AG04450 (cell line): Measurements from ENCODE around the gene DCAF4L1. TPM values are rescaled to one million over a fixed set of nuclear protein-coding genes. Genes with fewer than 3 reads are reported as not detected.

Source experiments
- CTCF ChIA-PET: fragments of 300-600, 350-600 bp; formaldehyde crosslinking; extraction: SDS; loops from one replicate; lab custom pipeline; 2022; ENCODE audit warnings: antibody characterized with exemption, inconsistent platforms; lab: Charles Lee
- POLR2A ChIA-PET: fragments of 350-600 bp; formaldehyde crosslinking; extraction: SDS; loops from one replicate; lab custom pipeline; 2021; ENCODE audit warnings: antibody characterized with exemption, inconsistent platforms; lab: Yijun Ruan, JAX
- DNase-seq: peaks from one replicate; pipeline ENCODE4 v3.0.0-alpha.2; 2011; ENCODE audit warnings: low read depth, low spot score
- H3K27ac ChIP-seq: one replicate; pipeline ENCODE4 v1.5.1; 2012; ENCODE audit warnings: low read depth, low read length, control low read depth
- H3K27me3 ChIP-seq: one replicate; pipeline ENCODE4 v1.6.0; 2012; ENCODE audit warnings: low read length; ENCODE audit not compliant: control insufficient read depth, insufficient read depth
- H3K4me3 ChIP-seq: 2 replicates; pipeline ENCODE4 v1.5.1; 2011; ENCODE audit warnings: mild to moderate bottlenecking, low read depth, low read length, control low read depth
- H3K9me3 ChIP-seq: 2 replicates; pipeline ENCODE4 v1.5.1; 2012; ENCODE audit warnings: low read length; ENCODE audit not compliant: control insufficient read depth, insufficient read depth
- polyA plus RNA-seq: library from polyadenylated mRNA; depleted of rRNA; stranded (reverse); fragments of >200 nt; gene quantifications from 2 replicates; pipeline ENCODE4 v1.2.3, GENCODE V29; 2011
- TF ChIP-seq, protein P1 (sequence below): IDR thresholded peaks from 2 replicates; pipeline ENCODE4 v1.5.1; 2011; ENCODE audit warnings: low read depth, low read length, control low read depth, inconsistent platforms

Gene DCAF4L1
- polyA plus RNA-seq, 1 experiment, result 0.04 TPM

DNA sequence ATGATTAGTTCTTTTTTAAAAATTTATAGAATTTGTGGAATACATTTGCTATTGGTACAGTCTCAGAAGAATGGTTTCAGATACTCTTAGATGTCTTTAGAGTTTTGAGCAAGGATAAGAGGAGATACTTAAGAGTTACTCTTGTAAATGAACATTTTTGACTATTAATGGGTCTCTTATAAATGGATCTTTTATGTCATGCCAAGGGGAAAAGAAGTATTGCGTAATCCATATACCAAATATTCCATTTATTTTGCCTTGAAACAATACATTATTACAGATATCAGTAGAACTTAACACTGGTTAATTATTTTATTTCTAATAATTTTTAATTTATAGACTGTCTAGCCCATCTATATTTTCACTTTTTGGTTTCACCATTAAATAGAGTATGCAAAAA is 17.2 kb upstream of the DCAF4L1 start:
- TF ChIP-seq, protein P1, sequence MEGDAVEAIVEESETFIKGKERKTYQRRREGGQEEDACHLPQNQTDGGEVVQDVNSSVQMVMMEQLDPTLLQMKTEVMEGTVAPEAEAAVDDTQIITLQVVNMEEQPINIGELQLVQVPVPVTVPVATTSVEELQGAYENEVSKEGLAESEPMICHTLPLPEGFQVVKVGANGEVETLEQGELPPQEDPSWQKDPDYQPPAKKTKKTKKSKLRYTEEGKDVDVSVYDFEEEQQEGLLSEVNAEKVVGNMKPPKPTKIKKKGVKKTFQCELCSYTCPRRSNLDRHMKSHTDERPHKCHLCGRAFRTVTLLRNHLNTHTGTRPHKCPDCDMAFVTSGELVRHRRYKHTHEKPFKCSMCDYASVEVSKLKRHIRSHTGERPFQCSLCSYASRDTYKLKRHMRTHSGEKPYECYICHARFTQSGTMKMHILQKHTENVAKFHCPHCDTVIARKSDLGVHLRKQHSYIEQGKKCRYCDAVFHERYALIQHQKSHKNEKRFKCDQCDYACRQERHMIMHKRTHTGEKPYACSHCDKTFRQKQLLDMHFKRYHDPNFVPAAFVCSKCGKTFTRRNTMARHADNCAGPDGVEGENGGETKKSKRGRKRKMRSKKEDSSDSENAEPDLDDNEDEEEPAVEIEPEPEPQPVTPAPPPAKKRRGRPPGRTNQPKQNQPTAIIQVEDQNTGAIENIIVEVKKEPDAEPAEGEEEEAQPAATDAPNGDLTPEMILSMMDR, result no peak
- no peak overlapping the region for H3K4me3 ChIP-seq
- CTCF ChIA-PET, result interaction anchor here (1.6 kb wide), 1 partner anchor 13 kb away, joined by 8 read pairs; no protein-coding TSS in a partner anchor
- H3K9me3 ChIP-seq, result no peaks in the 10 kb centered on the region
- no peak overlapping the region for H3K27ac ChIP-seq
- POLR2A ChIA-PET, result no interaction called here
- no peaks in the 10 kb centered on the region for H3K27me3 ChIP-seq
- DNase-seq, result no peak

DNA sequence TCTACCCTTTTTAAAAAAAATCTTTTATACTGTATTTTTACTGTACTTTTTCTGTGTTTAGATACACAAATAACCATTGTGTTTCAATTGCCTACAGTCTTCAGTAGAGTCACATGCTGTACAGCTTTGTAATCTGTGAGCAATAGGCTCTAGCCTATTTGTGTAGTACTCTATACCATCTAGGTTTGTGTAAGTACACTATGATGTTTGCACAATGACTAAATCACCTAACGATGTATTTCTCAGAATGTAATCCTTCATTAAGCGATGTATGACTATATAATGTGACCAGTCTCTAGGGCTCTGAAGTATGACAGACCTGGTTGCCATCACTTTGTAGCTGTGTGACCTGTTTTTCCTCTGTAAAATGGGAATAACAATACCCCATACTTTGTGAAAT is 14.2 kb upstream of the DCAF4L1 start:
- Histone ChIP-seq H3K27me3 (no peaks in the 10 kb centered on the region), H3K27ac (no peak overlapping the region), H3K4me3 (no peak overlapping the region), H3K9me3 (no peaks in the 10 kb centered on the region)
- POLR2A ChIA-PET, result no interaction called here
- CTCF ChIA-PET, result no interaction called here
- TF ChIP-seq, protein P1, result no peak
- DNase-seq, result no peak

DNA sequence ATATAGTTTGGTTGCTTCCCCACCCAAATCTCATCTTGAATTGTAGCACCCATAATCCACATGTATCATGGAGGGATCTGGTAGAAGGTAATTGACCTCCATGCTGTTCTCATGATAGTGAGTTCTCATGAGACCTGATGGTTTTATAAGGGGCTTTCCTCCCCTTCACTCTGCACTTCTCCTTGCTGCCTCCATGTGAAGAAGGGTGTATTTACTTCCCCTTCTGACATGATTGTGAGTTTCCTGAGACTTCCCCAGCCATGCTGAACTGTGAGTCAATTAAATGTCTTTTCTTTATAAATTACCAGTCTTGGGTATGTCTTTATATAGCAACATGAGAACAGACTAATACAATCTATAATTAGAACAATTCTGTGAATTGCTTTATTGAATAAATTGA is 11.9 kb upstream of the DCAF4L1 start:
- TF ChIP-seq, protein P1, result no peak
- Histone ChIP-seq H3K27me3 (no peaks in the 10 kb centered on the region), H3K9me3 (no peaks in the 10 kb centered on the region), H3K27ac (no peak overlapping the region), H3K4me3 (no peak overlapping the region)
- CTCF ChIA-PET, result no interaction called here
- POLR2A ChIA-PET, result no interaction called here
- DNase-seq, result no peak

DNA sequence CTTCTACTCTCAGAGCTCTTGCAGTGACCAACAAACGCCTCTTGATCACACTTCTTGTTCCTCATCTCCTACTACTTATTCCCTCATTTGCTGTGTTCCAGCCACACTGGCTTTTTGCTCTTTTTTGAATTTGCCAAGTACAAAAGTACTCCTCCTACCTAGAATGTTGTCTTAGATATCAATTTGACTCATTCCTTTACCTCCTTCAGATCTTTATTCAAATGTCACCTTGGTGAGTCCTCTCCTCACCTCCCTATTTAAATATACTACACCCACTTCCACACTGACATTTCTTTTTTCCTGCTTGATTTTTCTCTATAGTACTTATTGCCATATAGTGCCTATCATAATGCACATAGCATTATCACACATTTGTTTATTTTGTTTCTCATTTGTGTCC is 6.2 kb upstream of the DCAF4L1 start:
- Histone ChIP-seq H3K27ac (no peak overlapping the region), H3K4me3 (no peak overlapping the region), H3K9me3 (no peaks in the 10 kb centered on the region), H3K27me3 (no peaks in the 10 kb centered on the region)
- POLR2A ChIA-PET, result no interaction called here
- TF ChIP-seq, protein P1, result no peak
- no peak for DNase-seq
- CTCF ChIA-PET, result interaction anchor here (0.6 kb wide), 2 partner anchors 8 to 12 kb away, joined by 4 to 6 read pairs; no protein-coding TSS in a partner anchor

DNA sequence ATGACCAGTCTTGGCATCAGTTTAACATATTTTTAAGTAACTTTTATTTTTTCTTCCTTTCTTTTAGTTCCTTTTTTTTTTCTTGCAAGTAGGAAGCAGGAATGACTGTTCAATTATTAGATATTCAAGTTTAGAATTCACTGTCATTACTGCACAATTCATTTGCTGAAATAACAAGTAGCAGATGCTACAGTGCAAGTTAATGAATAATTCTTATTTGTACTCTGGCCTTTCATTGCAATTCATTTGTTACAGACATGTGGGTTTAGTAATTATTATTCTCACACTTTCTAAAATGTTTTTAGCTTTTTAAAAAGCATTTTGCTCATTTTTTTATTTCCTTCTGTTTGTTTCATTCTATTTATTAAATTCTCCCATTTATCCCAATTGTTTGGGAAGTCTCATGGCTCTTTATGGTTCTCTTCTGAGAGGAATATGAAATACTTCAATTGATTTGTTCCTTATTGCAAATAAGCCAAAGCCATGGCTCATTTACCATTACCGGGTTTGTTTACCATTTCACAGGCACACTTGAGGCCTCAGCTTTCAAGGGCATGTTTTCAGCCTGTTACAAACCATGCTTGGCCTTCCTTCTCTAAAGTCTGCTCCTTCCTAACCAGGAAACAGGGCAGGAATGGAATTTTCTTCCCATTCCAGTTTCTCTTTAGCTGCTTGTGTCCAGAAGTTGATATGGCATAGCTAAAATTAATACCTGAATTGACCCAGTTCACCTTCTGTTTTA is 4.6 kb upstream of the DCAF4L1 start:
- Histone ChIP-seq H3K27ac (no peak overlapping the region), H3K9me3 (no peaks in the 10 kb centered on the region; the same call in 1 of the 2 replicates), H3K4me3 (no peak overlapping the region), H3K27me3 (no peaks in the 10 kb centered on the region)
- ChIA-PET CTCF (interaction anchor here (0.9 to 1.6 kb wide), 3 partner anchors 13 to 89 kb away, joined by 3 to 8 read pairs (median 3); partner anchors contain the start of gene SLC30A9), POLR2A (no interaction called here)
- DNase-seq, result no peak
- TF ChIP-seq, protein P1, result no peak
